GM10266 (cell line): ENCODE results near the gene EVI5.
A peak's percentile ranks its signal among the peaks of the same experiment; 100 is the strongest.

Experiments used
- DNase-seq: peaks from one replicate; pipeline ENCODE4 v3.0.0; 2012; ENCODE audit errors: extremely low spot score
- CTCF ChIP-seq: IDR thresholded peaks from 2 replicates; pipeline ENCODE4 v1.5.1; 2012; ENCODE audit warnings: mild to moderate bottlenecking, low read depth; ENCODE audit not compliant: control insufficient read depth, insufficient read depth; ENCODE audit errors: missing control alignments

Gene EVI5

DNA sequence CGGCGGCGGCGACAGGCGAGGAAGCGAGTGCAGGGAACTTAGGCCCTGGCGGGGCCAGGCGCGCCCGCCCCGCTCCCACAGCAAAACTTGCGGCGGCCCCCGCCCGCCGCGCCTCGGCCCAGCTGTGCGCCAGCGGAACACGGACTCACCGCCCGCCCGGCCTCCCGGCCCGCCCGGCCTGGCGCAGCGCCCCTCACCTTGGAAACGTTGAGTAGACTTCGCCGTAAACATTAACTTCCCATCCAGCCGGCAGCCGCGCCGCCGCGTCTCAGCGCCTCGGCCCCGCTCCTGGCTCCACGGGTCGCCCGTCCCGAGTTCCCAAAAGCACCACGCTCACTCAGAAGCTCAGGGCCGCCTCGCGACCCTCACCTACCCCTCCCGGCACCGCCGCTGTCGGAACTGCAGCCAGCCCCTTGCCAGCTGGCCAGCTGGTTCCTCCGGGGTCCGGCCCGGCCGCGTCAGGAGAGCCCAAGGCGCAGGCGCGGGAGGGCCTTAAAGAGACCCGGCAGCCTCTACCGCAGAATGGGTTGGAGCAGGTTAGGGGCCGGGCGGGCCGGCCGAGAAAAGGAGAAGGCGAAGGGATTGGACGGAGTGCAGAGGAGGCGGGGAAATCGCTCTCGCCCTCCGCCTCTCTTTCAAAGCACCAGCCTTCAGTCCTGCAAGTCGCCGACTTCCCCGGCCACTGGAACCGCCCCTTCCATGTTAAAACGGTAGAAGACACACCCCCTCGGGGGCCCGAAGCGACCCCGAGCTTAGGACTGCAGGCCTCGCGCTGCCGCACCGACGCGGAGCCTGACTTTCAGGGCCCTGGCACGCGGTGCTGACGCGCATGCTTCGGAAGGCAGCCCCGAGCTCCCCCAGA, at the start of gene EVI5:
EVI5 (minus strand) TSS at position 470 of the 862 bp plus-strand sequence. CDS start 48,562 bp downstream, outside the sequence.
- TF ChIP-seq CTCF = no peak
- peak; percentile 94 for DNase-seq

DNA sequence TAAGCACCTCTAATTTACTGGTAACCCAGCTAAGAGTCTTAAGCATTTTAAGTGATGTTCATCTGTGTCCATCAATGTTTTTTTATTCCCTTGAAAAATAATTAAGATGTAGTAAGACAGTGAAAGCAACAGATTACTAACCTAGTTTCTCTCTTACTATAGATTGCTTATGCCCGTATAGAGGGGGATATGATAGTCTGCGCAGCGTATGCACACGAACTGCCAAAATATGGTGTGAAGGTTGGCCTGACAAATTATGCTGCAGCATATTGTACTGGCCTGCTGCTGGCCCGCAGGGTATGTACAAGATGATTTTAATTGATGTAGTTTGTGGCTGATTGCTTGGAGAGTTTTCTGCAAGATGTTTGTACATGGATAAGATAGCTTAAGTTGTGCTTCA, 49.7 kb upstream of the EVI5 start:
- no peak for DNase-seq
- no peak for TF ChIP-seq CTCF

- DNase-seq = no peak
- no peak for TF ChIP-seq CTCF
These were observed 48.9 kb upstream of the EVI5 start for GRCh38 chr1:92833840-92834239.

DNA sequence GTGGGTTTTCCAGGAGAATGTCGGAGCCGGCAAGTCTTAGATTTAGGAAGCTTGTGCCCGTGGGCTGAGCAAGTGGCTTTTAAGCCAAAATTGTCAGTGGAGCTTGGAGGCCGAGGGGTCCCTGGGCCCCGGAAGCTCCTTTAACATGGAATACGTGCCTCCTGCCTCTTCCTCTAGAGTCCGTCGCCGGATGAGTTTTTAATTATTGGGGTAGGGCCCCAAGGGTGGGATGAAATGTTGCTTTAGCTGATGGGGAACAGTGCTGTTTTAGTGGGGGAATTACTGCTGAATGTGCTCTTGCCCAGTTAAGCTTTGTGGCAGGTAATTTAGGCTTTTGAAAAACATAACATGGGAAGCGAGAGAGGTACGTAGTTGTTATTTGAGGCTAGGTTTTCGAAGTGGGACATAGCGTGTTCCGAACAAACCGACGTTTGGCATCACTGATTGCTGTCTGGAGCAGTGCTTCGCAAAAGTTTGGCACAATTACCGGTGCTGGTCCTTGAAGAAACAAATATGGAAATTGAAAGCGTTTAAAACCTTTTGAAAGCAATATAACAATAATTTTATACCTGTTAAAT, 47.7 kb upstream of the EVI5 start:
- no peak for TF ChIP-seq CTCF
- no peak for DNase-seq

DNA sequence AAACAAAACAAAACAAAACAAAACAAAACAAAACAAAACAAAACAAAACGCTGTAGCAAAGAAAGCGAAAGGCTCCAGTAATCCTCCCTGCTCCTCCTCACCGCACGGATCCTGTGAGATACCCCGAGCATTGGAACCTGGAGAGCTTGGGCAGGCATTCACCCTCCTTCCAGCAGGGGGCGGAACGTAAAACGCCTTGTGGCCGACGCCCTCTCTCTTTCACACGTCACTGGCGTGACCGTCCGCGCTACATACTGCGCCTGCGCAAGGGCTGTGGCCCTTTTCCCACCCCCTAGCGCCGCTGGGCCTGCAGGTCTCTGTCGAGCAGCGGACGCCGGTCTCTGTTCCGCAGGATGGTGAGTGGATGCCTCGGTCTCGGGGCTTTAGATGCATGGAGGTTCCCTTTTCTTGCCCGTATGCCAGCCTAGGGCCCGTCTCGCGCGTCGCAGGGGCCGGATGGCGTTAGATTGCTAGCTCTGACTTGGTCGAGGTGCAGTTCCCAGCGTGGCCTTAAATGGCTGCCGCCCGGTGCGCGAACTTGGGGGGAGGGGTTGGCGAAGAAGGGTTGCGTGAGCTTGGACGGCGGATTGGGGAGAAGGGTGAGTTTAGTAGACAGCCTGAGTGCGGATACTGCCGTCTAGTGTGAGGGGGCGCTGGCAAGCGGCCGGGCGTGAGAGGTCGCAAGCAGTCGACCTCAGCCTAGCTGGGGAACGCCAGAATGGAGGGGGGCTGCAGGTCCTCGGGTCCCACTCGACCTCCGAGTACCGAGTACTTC, 47.0 kb upstream of the EVI5 start, which contains the start of gene RPL5:
RPL5 (plus strand) TSS at position 279 of the 775 bp plus-strand sequence; CDS start at position 354, 75 bp downstream.
- peak; percentile 99 for TF ChIP-seq CTCF
- DNase-seq = peak; percentile 92

DNA sequence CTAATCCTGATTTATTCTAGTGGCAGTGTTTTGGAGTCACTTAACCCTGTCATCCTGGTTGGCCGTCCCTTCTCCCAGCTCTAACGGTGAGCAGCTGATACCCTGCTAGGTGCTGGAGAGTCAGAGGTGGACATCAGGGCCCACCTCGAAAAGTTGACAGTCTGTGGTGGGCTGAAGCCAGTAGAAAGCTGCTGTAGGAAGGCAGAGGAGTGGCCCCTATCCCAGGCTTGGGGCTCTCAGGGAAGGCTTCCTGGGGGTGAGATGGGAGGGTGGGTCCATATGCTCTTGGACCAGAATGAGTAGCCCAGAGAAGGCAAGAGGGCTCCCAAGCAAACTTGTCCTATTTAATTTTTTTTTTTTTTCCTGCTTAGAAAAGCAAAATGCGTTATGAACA, 46.5 kb upstream of the EVI5 start:
- no peak for DNase-seq
- TF ChIP-seq CTCF = no peak
